GM19043 (cell line): ENCODE data around the gene CD68.

Experiments
- ATAC-seq: cut with Tn5 transposase; IDR thresholded peaks from one replicate; pipeline ENCODE4 v1.9.1; 2021; ENCODE audit warnings: low read depth; ENCODE audit not compliant: unreplicated experiment

CD68 gene

GRCh38 chr17:7558544-7559319 lies 20.7 kb upstream of the CD68 start, which contains the start of gene TNFSF13:
Gene TNFSF13, plus strand, starts transcription at chr17:7558750. Its CDS starts 290 bp downstream, at chr17:7559040.
- no peak for ATAC-seq

GRCh38 chr17:7559320-7560171 lies 19.9 kb upstream of the CD68 start:
- ATAC-seq: no peak

- no peak for ATAC-seq
These were observed 19.0 kb upstream of the CD68 start for GRCh38 chr17:7560172-7561027.

GRCh38 chr17:7561028-7561575 lies 18.3 kb upstream of the CD68 start:
- ATAC-seq: no peak

GRCh38 chr17:7561589-7562207 lies 17.7 kb upstream of the CD68 start, which contains the start of gene SENP3:
Gene SENP3, plus strand, starts transcription at chr17:7561919. Its CDS starts 1,158 bp downstream, at chr17:7563077.
- no peak for ATAC-seq

- ATAC-seq: no peak
These were observed 17.2 kb upstream of the CD68 start for GRCh38 chr17:7562208-7562605.

GRCh38 chr17:7563115-7563869 lies 16.1 kb upstream of the CD68 start:
- no peak for ATAC-seq

GRCh38 chr17:7569571-7569970 lies 9.9 kb upstream of the CD68 start:
- no peak for ATAC-seq

- ATAC-seq: no peak
These were observed 9.1 kb upstream of the CD68 start for GRCh38 chr17:7570351-7570750.

GRCh38 chr17:7572338-7572587 lies 7.2 kb upstream of the CD68 start:
- no peak for ATAC-seq

- peak; percentile 92 for ATAC-seq
These were observed 6.7 kb upstream of the CD68 start for GRCh38 chr17:7572588-7573323.

GRCh38 chr17:7573324-7574080 lies 5.9 kb upstream of the CD68 start:
- ATAC-seq: no peak

- no peak for ATAC-seq
These were observed 5.1 kb upstream of the CD68 start for GRCh38 chr17:7574176-7574953.

GRCh38 chr17:7575481-7575883 lies 4.0 kb upstream of the CD68 start:
- no peak for ATAC-seq

GRCh38 chr17:7575959-7576358 lies 3.5 kb upstream of the CD68 start:
- no peak for ATAC-seq

GRCh38 chr17:7576432-7576937 lies 3.0 kb upstream of the CD68 start:
- ATAC-seq: no peak
